OCI-M1 (cell line): Measurements from ENCODE around the gene CYP46A1.
"Not testable (repeated sequence)": the region's sequence is repeated elsewhere in the genome, so short reads cannot be mapped to it uniquely, and the experiment has no call there.

Experiments used
- DNase-seq: peaks from one replicate; lab custom pipeline; 2025; lab: John Stamatoyannopoulos, UW

Gene CYP46A1

DNA sequence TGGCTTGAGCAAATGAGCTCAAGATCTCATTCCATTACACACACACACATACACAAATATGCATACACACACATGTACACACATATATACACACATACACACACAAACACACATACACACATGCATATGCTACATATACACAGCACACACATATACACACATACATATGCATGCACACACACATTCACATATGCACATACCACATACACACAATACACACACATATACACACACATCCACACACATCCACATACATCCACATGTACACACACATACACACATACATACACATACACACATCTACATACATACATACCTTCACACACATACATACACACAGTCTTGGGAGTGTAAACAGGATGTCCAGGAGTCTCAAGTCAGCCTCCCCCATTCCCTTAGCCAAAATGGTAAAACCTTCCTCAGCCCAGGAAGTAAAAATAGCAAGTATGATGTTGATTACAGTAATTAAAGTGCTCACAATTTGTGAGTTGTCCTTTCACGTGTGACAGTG, 26.4 kb upstream of the CYP46A1 start:
- no peak for DNase-seq

DNA sequence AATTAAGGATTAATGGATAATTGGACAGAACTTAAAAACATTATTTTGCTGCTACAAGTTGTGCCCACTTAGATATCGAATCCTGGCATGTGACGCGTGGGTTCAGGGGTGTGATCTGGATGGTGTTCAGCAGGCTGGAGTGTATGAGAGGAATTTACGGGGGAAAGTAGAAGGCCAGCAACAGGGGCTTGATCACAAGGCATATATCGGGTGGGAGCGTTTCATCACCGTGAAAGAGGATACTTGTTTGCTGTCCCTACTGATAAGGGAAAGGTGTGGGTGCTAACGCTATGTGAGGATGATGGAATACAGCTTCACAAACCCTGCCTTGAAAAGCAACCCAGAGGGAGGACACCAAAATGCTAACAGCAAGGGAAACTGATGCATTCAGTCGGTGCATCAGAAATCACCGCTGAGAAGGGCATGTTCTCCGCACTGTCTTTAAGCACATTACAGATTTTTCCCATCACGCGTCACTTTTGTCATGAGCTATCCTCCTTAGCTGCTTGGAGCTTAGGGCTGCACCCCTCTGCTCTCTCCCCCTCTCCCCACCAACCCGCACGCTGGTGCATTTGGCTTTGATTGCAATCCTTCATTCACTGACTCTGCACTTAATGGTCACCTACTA, 25.8 kb upstream of the CYP46A1 start:
- no peak for DNase-seq

DNA sequence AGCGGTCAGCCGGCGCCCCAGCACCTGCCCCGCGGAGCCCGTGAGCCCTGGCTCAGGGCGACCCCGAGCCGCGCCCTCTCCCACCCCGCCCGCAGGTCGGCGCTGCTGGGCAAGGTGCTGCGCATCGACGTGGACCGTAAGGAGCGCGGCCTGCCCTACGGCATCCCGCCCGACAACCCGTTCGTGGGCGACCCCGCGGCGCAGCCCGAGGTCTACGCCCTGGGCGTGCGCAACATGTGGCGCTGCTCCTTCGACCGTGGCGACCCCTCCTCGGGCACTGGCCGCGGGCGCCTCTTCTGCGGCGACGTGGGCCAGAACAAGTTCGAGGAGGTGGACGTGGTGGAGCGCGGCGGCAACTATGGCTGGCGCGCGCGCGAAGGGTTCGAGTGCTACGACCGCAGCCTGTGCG, 24.8 kb upstream of the CYP46A1 start:
- DNase-seq, result no peak

DNA sequence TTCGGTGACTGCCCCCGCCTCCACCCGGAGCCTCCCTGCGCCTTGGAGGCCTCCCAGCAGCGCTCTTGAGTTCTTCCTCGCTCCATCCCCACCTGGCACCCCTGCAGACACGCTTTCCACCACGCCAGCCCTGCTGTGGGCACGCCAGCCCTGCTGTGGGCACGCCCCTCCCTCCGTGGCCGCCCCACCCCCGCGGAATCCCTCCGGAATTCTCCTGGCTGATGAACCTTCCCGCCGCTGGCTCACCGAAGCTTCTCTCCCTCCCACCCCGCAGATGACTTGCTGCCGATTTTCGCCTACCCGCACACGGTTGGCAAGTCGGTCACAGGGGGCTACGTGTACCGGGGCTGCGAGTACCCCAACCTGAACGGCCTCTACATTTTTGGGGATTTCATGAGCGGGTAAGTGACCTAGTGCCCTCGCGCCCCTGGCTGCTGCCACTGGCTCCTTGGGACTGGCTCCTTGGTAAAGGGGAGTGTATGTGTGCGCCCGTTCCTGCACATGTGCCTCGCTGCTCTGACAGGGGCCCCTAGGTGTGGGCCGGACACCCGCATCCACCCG, 24.0 kb upstream of the CYP46A1 start:
- DNase-seq, result no peak

DNA sequence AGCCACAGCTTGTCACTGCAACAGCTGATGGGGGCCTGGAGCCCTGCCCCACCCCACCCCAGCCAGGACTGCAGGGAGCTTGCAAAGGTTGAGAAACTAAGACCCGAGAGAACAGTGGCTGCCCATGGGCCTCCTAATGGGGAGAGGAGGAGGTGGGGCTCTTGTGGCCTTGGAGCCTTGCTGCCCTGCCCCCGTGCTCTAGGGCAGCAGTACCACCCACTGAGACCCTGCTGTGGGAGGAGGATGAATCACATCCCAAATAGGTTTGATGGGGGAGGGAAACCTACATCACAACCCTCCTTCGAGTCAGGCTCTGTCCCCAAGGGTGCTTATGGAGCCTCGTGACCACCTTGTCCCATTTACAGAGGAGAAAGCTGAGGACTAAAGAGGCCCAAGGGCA, 23.3 kb upstream of the CYP46A1 start:
- DNase-seq, result no peak

DNA sequence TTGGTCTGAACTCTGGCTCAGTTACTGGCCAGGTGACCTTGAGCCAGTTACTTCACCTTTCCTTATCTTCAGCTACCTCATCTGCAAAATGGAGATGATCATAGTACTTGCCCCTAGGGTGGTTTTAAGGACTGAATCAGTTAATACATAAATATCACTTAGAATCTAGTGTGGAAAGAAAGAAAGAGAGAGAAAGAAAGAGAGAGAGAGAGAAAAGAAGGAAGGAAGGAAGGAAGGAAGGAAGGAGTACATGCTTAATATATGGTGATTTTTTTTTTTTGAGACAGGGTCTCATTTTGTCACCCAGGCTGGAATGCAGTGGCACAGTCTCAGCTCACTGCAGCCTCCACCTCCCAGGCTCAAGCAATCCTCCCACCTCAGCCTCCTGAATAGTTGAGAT, 22.9 kb upstream of the CYP46A1 start:
- not testable (repeated sequence) for DNase-seq

DNA sequence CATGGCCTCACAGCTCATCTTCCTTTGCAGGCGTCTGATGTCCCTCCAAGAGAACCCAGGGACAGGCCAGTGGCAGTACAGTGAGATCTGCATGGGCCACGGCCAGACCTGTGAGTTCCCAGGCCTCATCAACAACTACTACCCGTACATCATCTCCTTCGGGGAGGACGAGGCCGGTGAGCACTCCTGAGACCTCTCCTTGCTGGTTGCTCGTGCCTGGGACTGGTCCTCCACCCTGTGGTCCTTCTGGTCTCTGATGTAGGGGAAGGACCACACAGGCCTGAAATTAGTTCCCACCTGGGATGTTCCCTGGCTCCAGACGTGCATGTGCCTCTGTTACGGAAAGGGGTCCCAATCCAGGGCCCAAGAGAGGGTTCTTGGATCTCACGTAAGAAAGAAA, 21.3 kb upstream of the CYP46A1 start:
- no peak for DNase-seq

DNA sequence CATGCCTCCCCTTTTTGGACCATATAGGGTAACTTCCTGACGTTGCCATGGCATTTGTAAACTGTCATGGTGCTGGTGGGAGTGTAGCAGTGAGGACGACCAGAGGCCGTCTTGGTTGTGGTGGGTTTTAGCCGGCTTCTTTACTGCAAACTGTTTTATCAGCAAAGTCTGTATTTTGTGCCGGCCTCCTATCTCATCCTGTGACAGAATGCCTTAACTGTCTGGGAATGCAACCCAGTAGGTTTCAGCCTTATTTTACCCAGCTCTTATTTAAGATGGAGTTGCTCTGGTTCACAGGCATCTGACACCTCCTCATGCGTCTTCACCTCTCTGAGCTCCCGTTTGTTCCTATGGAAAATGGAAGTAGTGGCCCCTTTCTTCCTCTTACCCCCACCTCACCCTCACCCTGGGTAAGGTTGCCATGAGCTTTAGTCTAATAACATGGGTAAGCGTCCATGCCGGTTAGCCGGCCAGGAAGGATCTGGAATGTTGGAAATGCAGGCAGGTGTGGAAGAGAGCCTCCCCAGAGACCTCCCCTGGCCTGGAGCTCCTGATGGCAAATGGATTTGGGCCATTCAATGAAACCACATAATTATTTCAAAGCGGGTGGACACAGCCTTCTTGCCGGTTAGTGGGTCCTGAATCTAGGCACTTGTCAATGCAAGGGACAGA, 20.6 kb upstream of the CYP46A1 start:
- DNase-seq, result no peak

DNA sequence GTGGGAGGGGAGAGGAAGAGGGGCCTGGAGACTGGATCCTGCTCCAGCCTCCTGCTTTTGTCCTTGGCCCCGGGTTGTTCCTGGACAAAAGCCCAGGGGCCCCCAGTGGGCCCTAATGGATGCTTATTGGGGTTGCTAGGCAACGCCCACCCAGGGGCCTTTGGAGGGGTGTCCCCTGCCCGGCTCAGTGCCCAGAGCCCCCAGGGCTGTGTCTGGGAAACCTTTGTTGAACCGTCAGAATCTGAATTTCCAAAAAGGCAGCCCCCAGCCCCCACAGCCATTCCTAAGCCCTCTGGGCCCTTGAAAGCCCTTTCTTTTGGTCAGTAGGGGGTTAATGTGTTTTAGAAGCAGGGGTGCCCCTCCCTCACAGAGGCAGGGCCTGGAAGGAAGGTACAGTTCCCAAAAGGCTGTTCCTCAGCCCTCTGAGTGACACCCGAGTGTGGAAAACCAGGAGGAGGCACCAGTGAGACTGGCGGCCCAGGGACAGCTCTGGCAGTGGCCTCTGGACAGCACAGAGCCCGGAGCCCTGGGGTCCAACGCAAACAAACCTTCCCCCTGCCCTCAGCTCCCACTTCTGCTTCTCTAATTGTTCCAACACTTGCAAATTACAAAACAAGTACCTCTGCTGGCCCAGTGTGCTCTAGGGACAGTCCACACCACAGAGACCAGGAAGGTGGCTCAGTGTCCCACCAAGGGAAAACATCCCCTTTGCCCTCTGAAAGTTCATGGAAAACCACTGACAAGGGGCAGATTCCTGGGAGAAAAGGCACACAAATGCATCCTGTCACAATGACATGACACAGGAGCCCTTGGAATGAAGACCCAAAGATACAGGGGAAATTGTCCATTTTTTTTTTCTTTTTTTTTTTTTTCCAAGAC, 19.8 kb upstream of the CYP46A1 start:
- no peak for DNase-seq

DNA sequence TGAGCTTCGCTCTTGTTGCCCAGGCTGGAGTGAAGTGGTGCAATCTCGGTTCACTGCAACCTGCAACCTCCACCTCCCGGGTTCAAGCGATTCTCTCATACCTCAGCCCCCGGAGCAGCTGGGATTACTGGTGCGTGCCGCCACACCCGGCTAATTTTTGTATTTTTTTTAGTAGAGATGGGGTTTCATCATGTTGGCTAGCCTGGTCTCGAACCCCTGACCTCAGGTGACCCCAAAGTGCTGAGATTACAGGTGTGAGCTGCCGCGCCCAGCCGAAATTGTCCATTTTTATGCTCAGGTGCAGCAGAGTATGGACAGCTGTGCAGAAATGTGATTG, 19.2 kb upstream of the CYP46A1 start:
- no peak for DNase-seq

DNA sequence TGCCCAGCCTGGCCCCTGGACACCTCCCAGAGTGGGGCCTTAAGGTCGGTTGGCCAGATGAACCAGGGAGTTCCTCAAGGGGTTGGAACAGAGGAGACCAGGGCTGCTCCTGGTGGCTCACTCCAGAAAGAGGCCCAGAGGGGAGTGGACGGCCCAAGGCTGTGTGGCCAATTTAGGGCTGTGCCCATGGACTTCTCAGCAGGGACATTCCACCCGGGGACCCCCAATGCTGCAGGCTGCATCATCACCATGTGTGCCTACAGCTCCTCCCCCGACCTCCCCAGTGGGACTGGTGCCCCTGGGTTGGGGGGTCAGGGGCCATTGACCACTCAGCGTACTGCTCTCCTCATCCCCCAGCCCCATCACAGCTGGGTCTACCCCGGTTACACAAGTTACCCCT, 17.6 kb upstream of the CYP46A1 start:
- DNase-seq, result no peak

DNA sequence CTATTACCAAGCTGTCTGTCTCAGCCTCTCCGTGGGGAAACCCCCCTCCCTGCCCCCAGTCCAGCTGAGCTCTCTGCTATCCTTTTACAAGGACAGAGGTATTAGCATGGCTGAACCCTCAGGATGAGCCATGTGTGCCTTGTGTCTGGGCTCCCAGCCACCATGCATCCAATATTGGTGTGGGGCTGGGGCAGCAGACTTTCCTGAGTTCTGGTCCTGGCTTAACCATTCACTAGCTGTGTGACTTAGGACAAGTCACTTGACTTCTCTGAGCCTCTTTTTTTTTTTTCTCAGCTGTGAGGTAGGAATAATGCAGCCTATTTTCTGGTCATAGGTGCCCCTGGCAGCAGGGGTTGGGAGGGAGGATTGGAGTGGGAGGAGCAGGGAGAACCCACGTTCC, 17.1 kb upstream of the CYP46A1 start:
- DNase-seq, result no peak

DNA sequence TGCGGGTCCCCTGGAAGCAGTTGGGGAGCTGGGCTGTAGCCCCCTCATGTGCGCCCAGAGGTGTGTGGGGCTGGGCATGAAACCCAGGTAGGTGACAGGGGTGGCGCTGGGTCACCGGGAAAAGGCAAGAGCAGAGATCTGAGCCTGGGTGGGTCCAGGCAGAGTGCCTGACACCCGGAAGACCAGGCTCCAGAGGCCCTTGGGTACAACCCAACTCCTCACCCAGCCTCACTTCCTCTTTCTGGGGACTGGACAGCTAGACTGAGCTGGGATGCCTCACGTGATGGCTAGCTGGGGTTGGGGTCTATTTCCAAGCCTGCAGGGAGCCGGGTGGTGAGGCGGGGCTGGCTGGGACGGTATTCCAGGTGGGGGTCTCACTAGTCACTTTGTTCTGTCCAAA, 16.3 kb upstream of the CYP46A1 start:
- DNase-seq, result peak; percentile 31

DNA sequence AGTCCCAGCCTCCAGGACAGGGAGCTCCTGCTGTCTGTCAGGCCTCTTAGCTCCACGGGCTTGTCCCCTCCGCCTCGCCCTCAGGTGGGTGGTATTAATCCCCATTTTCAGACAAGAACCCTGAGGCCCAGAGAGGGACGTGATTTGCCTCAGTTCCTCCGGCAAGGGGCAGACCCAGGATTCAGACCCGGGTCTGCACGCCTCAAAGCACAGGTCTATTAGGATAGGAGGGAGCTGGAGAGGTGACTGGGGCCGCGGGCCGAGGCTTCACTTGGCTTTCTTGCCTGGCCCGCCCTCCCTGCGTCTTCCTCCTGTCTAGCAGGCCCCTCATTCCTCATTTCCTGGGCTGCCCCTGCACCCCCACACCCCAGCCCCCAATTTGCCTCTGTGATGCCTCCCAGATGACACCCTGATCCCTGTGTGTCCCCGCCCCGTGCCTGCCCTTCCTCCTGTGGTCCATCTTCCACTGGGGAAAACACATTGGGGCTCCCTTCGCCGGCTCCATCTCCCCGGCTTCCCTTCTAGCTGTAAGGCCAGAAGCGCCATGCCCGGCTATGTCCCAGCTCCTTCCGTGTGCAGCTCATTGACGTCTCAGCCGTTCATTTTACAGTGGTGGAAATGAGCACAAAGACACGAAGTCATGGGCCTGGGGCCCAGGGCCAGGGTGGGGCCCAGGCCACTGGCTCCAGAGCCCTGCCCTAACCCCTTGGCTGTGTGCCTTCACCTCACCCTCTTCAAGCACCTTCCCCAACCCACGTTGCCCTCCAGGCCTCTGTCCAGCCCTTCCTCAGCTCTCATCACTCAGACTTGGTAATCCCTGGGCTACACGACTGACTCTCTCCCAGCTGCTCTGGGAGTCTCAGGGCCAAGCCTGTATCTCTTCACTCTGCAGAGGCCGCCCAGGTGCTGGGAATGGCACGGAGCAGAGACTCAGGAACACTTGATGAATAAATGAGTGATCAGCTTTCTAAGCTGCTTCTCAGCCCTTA, 15.5 kb upstream of the CYP46A1 start:
- no peak for DNase-seq

DNA sequence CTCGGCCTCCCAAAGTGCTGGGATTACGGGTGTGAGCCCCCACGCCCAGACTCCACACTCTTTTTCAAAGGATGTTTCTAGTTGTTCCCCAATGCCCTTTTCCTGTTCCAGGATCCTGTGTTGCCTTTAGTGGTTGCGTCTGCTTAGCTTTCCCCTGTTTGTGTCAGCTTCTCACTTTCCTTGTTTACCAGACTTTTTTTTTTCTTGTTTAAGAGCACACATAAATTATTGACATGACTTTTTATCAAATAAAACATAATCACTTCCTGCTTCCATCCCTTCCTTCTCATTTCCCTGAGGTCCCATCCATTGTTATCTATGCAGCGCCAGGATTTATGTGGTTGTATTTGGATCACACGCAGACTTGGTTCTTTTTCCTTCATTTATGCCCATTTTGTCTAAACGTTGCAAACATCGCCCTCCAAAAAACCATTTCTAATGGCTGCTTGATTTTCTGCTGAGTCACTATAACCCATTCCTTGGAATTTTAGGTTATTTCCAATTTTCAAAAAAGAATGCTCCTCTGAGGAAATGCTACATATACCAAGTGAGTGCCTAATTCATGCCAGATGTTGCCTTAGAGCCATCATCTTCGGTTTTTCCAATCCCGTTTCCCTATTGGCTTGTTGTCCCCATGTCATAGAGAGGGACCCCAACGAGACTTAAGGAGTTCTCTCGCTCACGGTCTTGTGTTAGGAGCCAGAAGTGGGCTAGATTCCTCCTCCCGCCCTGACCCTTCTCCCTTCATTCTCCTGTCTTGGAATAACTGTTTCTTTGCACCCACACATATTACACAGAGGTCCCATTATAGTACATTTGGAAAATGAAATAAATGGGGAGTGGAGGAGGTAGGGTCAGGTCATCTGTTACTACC, 13.5 kb upstream of the CYP46A1 start:
- no peak for DNase-seq

DNA sequence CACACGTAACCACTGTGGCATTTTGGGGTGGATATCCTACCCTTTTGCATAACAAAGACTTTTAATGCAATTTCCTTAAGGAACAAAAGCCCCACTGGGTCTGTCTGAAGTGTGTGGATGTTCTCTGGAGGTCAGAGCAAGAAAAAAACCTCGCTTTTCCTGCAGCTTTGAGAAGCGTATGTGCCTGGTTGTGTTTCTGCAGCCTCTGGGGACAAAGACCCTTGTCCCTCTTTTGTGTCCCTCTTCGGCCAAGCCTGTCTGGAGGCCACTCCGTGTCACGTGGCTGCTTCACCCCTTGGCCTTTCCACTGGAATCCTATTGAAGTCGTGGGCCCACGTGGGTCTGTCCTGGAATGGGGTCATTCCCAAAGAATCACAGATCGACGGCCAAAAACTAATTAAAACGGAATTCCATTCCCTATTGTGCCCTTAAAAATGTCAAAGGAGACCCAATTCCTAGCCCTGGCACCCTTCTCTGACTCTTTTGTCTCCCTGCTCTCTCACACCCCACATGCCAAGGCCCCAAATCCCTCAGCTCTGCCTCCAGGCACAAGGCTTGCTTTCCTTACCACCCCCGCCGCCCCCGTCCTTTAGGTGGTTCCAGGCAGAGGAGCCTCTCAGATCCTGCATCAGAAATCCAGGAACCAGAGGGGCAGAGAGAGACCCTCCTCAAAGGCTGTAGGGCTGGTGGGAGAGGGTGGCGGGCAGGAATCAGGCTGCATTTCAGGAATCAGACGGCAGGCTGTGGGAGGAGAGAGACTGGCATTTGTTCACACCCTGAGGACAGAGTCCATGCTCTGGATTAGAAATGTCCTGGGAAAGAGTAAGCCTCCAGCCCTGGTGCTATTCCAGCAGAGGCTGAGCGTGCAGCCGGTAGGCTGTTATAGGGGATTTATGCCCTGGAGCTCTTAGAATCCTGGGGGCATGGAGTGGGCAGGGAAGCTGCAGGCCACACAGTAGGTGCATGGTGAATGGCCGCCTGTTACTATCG, 12.6 kb upstream of the CYP46A1 start:
- DNase-seq, result no peak

DNA sequence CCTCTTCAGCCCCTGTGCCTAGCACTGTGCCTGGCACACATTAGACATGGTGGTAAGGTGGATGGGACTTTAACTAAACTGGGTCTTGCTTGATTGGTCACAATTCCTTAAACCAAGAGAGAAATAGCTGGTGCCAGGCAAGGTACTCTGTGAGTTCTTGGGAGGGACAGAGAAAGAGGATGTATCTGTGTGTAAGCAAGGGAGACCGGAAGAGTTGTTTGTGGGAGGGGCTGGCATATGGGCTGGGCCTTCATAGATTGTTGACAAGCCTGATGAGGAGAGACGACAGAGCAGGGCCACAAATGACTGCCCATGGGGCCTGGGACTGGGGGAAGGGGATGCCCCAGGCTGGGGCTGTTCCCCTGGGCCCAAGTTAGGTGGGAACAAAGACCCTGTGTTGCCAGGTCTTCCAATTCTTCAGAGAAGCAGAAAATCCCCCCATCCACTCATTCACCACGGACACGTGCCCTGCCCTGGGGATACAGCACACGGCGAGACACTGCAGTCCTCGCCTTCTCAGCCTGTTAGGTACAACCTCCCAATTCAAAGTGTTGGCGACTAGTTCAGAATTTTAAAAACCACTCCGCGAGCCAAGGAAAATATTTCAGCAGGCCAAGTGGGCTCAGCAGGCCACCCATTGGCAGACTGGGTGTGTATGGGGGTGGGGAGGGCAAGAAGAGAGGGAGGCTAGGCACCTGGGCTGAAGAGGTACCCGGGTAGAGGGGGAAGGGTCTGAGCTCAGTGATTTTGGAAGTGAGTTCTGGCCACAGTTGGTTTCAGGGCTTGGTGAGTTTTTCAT, 11.4 kb upstream of the CYP46A1 start:
- DNase-seq, result peak; percentile 39

DNA sequence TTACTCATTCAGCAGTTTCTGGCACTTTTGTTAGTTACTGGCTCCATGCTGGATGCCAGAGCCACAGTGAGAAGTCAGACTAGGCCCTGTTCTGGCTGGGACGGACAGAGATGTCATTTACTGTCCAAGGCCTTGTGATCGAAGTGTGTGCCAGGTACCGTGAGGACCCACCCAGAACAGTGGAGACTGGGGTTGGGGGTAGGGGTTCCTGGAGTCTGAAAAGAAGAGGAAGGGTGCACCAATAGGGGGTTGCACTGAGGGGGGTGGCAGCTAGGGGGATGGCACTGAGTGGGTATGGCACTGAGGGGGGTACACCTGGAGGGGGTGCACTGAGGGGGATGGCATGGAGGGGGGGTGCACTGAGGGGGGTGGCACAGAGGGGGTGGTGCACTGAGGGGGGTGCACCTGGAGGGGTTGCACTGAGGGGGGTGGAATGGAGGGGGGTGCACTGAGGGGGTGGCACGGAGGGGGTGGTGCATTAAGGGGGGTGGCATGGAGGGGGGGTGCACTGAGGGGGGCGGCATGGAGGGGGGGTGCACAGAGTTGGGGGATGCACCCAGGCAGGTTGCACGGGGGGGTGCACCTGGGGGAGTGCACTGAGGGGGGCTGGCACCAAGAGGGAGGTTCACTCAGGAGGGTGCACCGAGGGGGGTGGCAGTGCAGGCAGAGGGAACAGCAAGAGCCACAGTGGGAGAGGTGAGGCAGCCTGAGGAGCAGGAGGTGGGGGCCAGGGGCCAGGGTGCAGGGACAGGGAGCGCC, 10.6 kb upstream of the CYP46A1 start:
- DNase-seq, result no peak
